Sciatic nerve (tissue), 1 donor: ENCODE data around the gene CENPM. TPM values are rescaled to one million over a fixed set of nuclear protein-coding genes. Genes with fewer than 3 reads are reported as not detected.

Experiments used
- microRNA-seq: library from miRNA; unstranded; fragments of <30 nt; microRNA quantifications from one replicate; pipeline ENCODE4 v1.2.0, GENCODE V29; 2020
- total RNA-seq: library from RNA; stranded (reverse); fragmentation: NEBNext Ultra II Directional; extraction: Animal tissue kit (Norgen Biotek cat#: 25700); gene quantifications from one replicate; pipeline ENCODE4 v1.2.1, GENCODE V29; 2021
- donor health status: DM: no; HTN: no; CAD: no.

Gene CENPM
- total RNA-seq, 1 donor from 2014 or later, result not detected

Small RNA genes within 50 kb of the gene (microRNA-seq; reads per million reads assigned to microRNA genes)
- gene MIR33A, result 161 reads per million, percentile 61 among the genes with 10 or more reads in this experiment

Other genes with a start within 250 kb of the CENPM start
- gene MEI1, start 247.6 kb downstream of the CENPM start, total RNA-seq, result 2.9 TPM
- gene CCDC134, start 146.5 kb downstream of the CENPM start, total RNA-seq, result 8.4 TPM
- gene SREBF2, start 114.0 kb downstream of the CENPM start, total RNA-seq, result 206 TPM
- gene SHISA8, start 32.1 kb downstream of the CENPM start, total RNA-seq, result 0.40 TPM
- gene TNFRSF13C, start 20.3 kb downstream of the CENPM start, total RNA-seq, result 1.2 TPM
- 35.5 TPM for gene SEPTIN3, start 22.3 kb upstream of the CENPM start, total RNA-seq
- 9.4 TPM for gene WBP2NL, start 51.6 kb upstream of the CENPM start, total RNA-seq
- gene NAGA, start 123.7 kb upstream of the CENPM start, total RNA-seq, result 17.0 TPM
- 12.8 TPM for gene PHETA2, start 127.1 kb upstream of the CENPM start, total RNA-seq
- 53.3 TPM for gene SMDT1, start 132.5 kb upstream of the CENPM start, total RNA-seq
- gene NDUFA6, start 143.6 kb upstream of the CENPM start, total RNA-seq, result 31.9 TPM
- 2.0 TPM for gene CYP2D6, start 183.7 kb upstream of the CENPM start, total RNA-seq